Left colon (tissue), 2 donors: ENCODE data around the gene TRIM10. TPM values are rescaled to one million over a fixed set of nuclear protein-coding genes. Genes with fewer than 3 reads are reported as not detected.

Source experiments
- ATAC-seq: fragments of 200-7000 bp; cut with Tn5 transposase; one replicate; pipeline ENCODE4 v1.9.1; 2020; ENCODE audit warnings: mild to moderate bottlenecking, moderate library complexity
- DNase-seq, 2 donors: peaks; one replicate each; pipeline ENCODE4 v3.0.0-alpha.2; 2020
- intact Hi-C, 2 donors: fragments of 100-400 bp; cut with DNase I in 1 of 2; cut with micrococcal nuclease in 1 of 2; formaldehyde crosslinking; loops; one replicate each; pipeline versions ENCODE4 v1.11.2 to v1.14.0; 2022; cut with DNase I, micrococcal nuclease
- total RNA-seq, 2 donors: library from RNA; stranded (reverse); fragmentation: NEBNext Ultra II Directional; extraction: Animal tissue kit (Norgen Biotek cat#: 25700); gene quantifications; one replicate each; pipeline ENCODE4 v1.2.1, GENCODE V29; 2021
- donor health status: DM: no; HTN: no; CAD: no.
- donor health status: DM: yes; HTN: yes; CAD: no.

Gene TRIM10
- total RNA-seq, 2 donors from 2014 or later: 5.6 to 6.3 TPM

DNA sequence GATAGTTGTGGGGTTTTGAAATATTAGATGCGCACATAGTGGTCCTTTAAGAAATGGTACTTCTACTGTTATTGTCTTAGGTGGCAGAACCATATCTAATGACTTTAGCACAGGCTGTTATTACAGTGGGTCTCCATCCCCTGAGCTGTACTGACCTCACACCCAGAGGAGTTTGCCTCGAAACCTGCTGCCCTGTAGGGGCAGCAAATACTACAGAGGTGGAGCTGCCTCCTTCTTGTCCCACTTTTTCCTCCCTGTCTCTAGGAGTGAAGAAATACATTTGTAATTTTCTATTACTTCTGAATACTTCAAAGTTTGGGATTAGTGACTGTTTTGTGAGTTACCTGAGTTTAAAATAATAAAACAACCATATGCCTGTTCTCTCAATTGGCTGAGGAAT is 56.4 kb downstream of the TRIM10 start:
- intact Hi-C loops: no loop called here
- ATAC-seq: no peak
- no peak for DNase-seq

- ATAC-seq: no peak
- no peak for DNase-seq
- intact Hi-C loops: no loop called here
These were observed 57.2 kb downstream of the TRIM10 start for GRCh38 chr6:30103872-30104179.

DNA sequence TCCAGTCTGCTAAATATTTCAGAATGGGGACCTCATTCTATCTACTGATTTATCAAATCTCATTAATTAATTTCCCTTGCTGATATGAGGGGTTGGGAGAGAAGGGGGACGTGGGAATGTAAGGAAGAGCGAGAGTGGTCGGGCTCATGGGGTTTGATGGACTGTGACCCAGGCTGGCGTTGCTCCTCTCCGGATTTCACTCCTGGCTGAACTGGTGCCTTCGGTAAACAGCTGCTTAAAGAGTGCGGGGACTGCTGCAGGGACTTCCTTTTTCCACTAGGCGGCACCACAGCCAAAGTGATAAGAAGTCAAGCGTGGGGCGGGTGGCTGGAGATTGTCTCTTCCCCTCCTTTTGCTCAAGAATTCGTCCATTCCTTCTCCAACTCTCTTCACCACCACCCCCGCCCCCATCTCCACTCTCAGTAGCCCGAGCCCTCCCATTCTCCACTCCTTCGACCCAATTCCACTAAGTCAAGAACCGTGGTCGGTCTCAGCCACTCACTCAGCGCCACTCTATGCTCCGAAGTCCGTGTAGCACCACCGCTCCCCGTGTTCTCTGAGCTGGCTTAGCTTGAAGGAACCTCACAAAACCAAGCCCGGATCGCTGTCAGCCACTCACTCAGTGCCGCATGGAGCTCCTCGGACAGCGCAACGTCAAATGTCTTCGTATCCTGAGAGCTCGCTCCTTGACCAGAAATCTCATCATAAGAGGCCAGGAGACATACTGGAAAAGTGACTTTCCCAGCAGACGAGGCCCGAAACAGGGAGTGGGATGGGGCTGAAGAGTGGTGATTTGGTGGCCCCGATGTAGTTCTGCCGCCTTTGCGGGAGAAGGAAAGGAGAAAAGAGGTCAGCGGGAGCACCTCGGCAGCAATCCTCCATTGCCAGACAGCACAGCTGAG is 57.8 kb downstream of the TRIM10 start:
- DNase-seq: peak; percentile 87 to 92
- intact Hi-C loops: no loop called here
- peak; percentile 53 for ATAC-seq

DNA sequence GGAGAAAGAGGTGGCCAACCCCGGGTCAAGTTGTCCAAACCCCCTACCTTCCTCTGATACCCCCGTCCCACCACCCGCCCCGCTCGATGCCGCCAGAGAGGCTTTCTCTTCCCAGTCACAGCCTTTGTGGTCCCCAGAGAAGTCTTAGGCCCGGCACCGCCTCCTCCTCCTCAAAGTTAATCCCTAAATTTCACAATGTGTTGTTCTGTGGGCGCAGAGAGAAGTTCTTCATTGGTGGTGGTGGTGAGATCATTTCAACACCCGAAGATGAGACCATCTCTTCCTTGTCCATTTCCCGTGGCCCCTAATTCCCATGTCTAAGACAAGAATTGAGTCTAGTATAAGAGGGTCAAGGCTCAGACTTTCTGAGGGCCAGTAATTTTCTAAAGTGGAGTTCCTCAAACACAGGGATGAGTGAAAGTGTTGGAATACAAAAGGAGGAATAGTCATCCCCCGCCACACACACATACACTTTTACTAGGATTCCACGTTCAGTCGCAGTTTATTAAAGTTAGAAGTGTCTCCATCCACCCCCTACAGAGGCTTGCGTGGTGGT is 58.5 kb downstream of the TRIM10 start:
- intact Hi-C loops: no loop called here
- DNase-seq (no peak), ATAC-seq (peak; percentile 0)

Other genes with a start within 250 kb of the TRIM10 start
- 1,000 to 10,000 TPM; 1,119 to 1,618 TPM for gene HLA-A, start 218.7 kb downstream of the TRIM10 start, total RNA-seq
- 10 to 100 TPM; 25.6 to 26.2 TPM for gene POLR1H, start 99.9 kb downstream of the TRIM10 start, total RNA-seq
- gene PPP1R11, start 94.0 kb downstream of the TRIM10 start, total RNA-seq: 10 to 100 TPM; 89.5 to 92.9 TPM
- gene RNF39, start 85.4 kb downstream of the TRIM10 start, total RNA-seq: under 1 TPM in 1 of 2 donors, not detected in 1; 0.58 TPM
- 100 to 1,000 TPM in 1 of 2 donors, 10 to 100 TPM in 1; 80.0 to 278 TPM for gene TRIM31, start 48.1 kb downstream of the TRIM10 start, total RNA-seq
- gene TRIM40, start 25.1 kb downstream of the TRIM10 start, total RNA-seq: 10 to 100 TPM; 13.2 to 30.7 TPM
- gene TRIM15, start 2.3 kb upstream of the TRIM10 start, total RNA-seq: 10 to 100 TPM; 58.8 to 62.5 TPM
- gene TRIM26, start 52.2 kb upstream of the TRIM10 start, total RNA-seq: 10 to 100 TPM; 47.1 to 48.7 TPM
- 1 to 10 TPM; 7.8 to 9.2 TPM for gene TRIM39, start 165.7 kb upstream of the TRIM10 start, total RNA-seq
- gene RPP21, start 183.9 kb upstream of the TRIM10 start, total RNA-seq: 10 to 100 TPM; 40.1 to 44.7 TPM